HG02588 (cell line): ENCODE measurements around the gene MYLK.
"Not testable (repeated sequence)": the region's sequence is repeated elsewhere in the genome, so short reads cannot be mapped to it uniquely, and the experiment has no call there.

Experiments used
- ATAC-seq: cut with Tn5 transposase; IDR thresholded peaks from one replicate; pipeline ENCODE4 v1.9.1; 2021; ENCODE audit warnings: mild to moderate bottlenecking, moderate library complexity; ENCODE audit not compliant: unreplicated experiment

The MYLK gene

GRCh38 chr3:123725652-123726400, 158.3 kb downstream of the MYLK start:
- ATAC-seq, result no peak

GRCh38 chr3:123724306-123724705, 159.8 kb downstream of the MYLK start:
- no peak for ATAC-seq

- no peak for ATAC-seq
These were observed 160.5 kb downstream of the MYLK start for GRCh38 chr3:123723522-123724168.

DNA sequence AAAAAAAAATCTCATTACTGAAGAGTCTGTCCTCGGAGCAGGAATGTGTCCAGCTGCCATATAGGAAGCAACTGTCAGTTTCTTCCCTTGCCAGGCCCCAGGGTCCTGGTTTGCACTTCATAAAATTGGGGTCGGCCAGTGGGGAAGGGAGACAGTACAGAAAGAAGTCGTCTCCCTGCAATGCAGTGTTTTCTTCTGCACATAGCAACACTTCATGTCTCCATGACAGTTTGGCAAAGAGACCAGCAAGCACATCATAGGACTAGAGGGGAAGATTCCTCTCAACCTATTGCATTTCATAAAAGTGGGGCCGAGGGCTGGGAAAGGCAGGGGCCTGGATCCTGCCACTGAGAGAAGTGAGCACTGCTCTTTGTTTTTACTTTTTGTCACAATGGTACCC, 161.1 kb downstream of the MYLK start:
- no peak for ATAC-seq

- ATAC-seq, result no peak
These were observed 161.7 kb downstream of the MYLK start for GRCh38 chr3:123722456-123722855.

DNA sequence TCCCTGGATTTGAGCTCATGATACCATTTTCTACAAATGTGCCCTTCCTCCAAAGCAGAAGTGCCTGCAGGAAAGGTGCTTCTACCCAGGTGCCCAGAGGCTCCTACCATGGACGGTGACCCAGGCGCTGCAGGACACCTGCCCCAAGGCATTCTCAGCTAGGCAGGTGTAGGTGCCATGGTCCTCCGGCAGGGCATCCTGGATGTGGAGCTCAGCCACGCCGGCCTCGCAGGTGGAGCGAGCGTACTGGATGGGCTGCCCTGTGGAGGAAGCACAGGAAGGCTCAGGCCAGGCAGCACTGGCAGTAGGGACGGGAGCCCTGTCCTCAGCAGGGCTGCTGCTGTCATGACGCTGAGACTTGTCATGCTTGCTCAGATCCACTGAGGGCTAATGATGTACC, 162.1 kb downstream of the MYLK start:
- no peak for ATAC-seq

- not testable (repeated sequence) for ATAC-seq
These were observed 162.9 kb downstream of the MYLK start for GRCh38 chr3:123721095-123721689.

DNA sequence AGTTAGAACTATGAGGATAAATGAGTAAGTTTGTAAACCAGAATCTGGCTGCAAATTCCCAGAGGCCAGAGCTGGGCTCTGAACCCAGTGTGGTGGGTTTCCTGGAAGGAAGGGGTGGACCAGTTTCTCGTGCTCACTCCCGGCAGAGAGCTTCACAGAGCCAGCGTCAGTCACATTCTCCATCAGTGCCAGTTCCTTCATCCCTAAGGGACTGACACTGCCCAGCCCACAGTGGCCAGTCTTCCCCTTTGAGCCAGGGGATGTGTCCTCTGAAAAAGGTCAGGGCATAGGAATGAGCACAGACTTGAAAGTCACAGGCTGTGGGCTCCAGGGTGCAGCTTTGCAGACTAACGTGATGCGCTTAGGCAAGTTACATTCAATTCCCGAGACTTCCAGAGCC, 163.5 kb downstream of the MYLK start:
- no peak for ATAC-seq

- no peak for ATAC-seq
These were observed 164.2 kb downstream of the MYLK start for GRCh38 chr3:123719862-123720453.

DNA sequence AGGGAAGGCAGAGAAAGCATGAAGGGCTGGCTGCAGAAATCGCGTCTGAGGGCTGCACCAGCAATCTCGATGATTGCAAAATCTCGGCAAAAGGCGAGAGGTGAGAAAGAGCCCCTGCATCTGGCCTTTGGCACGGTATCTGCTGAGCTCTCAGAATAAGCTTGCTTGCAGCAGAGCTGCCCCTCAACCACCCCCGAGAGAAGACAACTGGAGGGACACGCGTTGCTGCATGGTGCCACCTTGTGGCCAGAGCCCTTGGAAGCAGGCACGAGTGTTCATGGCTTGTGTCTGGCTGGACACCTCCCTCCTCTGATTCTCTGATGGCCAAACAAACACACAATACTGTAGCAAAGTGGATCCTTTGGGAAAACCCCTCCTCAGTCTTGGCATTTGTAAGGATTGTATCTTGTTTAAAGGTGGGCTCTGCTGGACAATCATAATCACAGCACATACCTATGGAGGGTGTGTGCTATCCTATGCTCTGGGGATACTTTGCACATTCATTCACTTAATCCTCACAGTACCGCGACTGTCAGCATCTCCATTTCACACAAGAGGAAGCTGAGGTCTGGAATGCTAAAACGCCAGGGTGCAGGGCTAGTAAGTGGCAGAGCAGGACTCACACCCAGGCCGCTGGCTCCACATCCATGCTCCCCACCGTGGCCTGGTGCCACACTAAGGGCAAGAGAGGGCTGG, 164.9 kb downstream of the MYLK start:
- not testable (repeated sequence) for ATAC-seq

- ATAC-seq, result no peak
These were observed 166.0 kb downstream of the MYLK start for GRCh38 chr3:123718108-123718507.

- not testable (repeated sequence) for ATAC-seq
These were observed 166.7 kb downstream of the MYLK start for GRCh38 chr3:123717451-123717850.

- no peak for ATAC-seq
These were observed 167.7 kb downstream of the MYLK start for GRCh38 chr3:123716411-123716810.

GRCh38 chr3:123713211-123713610, 170.9 kb downstream of the MYLK start:
- no peak for ATAC-seq

- ATAC-seq, result no peak
These were observed 171.9 kb downstream of the MYLK start for GRCh38 chr3:123712077-123712860.

- no peak for ATAC-seq
These were observed 172.8 kb downstream of the MYLK start for GRCh38 chr3:123711356-123711755.

- ATAC-seq, result no peak
These were observed 175.6 kb downstream of the MYLK start for GRCh38 chr3:123708531-123708930.

GRCh38 chr3:123707641-123708040, 176.5 kb downstream of the MYLK start:
- ATAC-seq, result not testable (repeated sequence)

GRCh38 chr3:123706871-123707270, 177.3 kb downstream of the MYLK start:
- no peak for ATAC-seq
